Small intestine (tissue), 7 donors: Measurements from ENCODE around the gene SHOC2. TPM values are rescaled to one million over a fixed set of nuclear protein-coding genes. Genes with fewer than 3 reads are reported as not detected.

Source experiments
- DNase-seq, 2 donors: peaks; one replicate each; pipeline versions ENCODE4 v3.0.0 to v3.0.0-alpha.2; 2013
- FAIRE-seq: peaks from 2 replicates; lab custom pipeline; 2012; peaks lifted over from hg19 to GRCh38; lab: Jason Lieb, UNC
- H3K27ac ChIP-seq, 3 donors: one replicate each; pipeline ENCODE4 v1.5.1; 2013; ENCODE audit warnings: low read length in 2 of 3, mild to moderate bottlenecking in 2 of 3, control low read depth in 1 of 3, inconsistent platforms in 1 of 3, low read depth in 1 of 3, moderate library complexity in 1 of 3
- H3K27me3 ChIP-seq, 3 donors: one replicate each; pipeline ENCODE4 v1.6.1; 2013; ENCODE audit warnings: low read length in 3 of 3, inconsistent platforms in 1 of 3; ENCODE audit not compliant: control insufficient read depth in 3 of 3, insufficient read depth in 3 of 3
- H3K36me3 ChIP-seq, 3 donors: one replicate each; pipeline ENCODE4 v1.6.1; 2013; ENCODE audit warnings: low read length in 3 of 3, inconsistent platforms in 1 of 3, low read depth in 1 of 3, mild to moderate bottlenecking in 1 of 3, moderate library complexity in 1 of 3; ENCODE audit not compliant: control insufficient read depth in 3 of 3, insufficient read depth in 2 of 3
- H3K4me1 ChIP-seq, 3 donors: one replicate each; pipeline ENCODE4 v1.6.1; 2013; ENCODE audit warnings: low read length in 2 of 3, inconsistent platforms in 1 of 3, low read depth in 1 of 3, mild to moderate bottlenecking in 1 of 3, moderate library complexity in 1 of 3; ENCODE audit not compliant: control insufficient read depth in 3 of 3, insufficient read depth in 2 of 3
- H3K4me3 ChIP-seq, 3 donors: one replicate each; pipeline ENCODE4 v1.5.1; 2013; ENCODE audit warnings: low read length in 3 of 3, control low read depth in 1 of 3, inconsistent platforms in 1 of 3, low read depth in 1 of 3, mild to moderate bottlenecking in 1 of 3, moderate library complexity in 1 of 3
- H3K9me3 ChIP-seq, 2 donors: one replicate each; pipeline ENCODE4 v1.6.1; 2013; ENCODE audit warnings: low read depth in 1 of 2, low read length in 1 of 2; ENCODE audit not compliant: control insufficient read depth in 2 of 2, insufficient read depth in 1 of 2
- WGBS, 3 donors: extraction: QIAGEN DNeasy Blood & Tissue Kit; methylation state at CpG; one replicate each; pipeline ENCODE4 v1.1.7; 2013; 5-methylcytosine and 5-hydroxymethylcytosine counted together
- polyA plus RNA-seq, 4 donors: library from polyadenylated mRNA; stranded (reverse) in 3 of 4; unstranded in 1 of 4; fragments of 200-250 nt in 3 of 4; fragments of 120-200 nt in 1 of 4; gene quantifications; one replicate each; pipeline versions ENCODE4 v1.2.1 to v1.2.3, GENCODE V29; 2013
- donor health status: healthy with polysubstance abuse.
- donor health status: control.
- donor health status: control.
- donor health status: Bipolar disorder and iron deficiency.
- donor health status: healthy.

Gene SHOC2
- polyA plus RNA-seq, 4 donors = 17.8 to 34.5 (median 25.3) TPM

GRCh38 chr10:111037858-111038257 is 118.5 kb downstream of the SHOC2 start:
- DNase-seq (no peak), FAIRE-seq (no peak)
- Histone ChIP-seq H3K27me3 (no peaks in the 10 kb centered on the region), H3K4me1 (no peaks in the 10 kb centered on the region), H3K4me3 (no peak overlapping the region), H3K36me3 (no peaks in the 10 kb centered on the region), H3K27ac (no peak overlapping the region), H3K9me3 (peaks cover 0 to 22% of the 10 kb centered on the region in 2 donors)

- Histone ChIP-seq H3K27me3 (no peaks in the 10 kb centered on the region), H3K9me3 (peaks cover 0 to 21% of the 10 kb centered on the region in 2 donors), H3K4me3 (no peak overlapping the region), H3K4me1 (no peaks in the 10 kb centered on the region), H3K36me3 (no peaks in the 10 kb centered on the region), H3K27ac (no peak overlapping the region)
- no peak for FAIRE-seq
- WGBS, 3 donors = 87 to 92% (median 90%) methylated on average over 2 of the region's 2 CpGs
- no peak for DNase-seq
Measured at GRCh38 chr10:111039522-111039921, 120.1 kb downstream of the SHOC2 start.

GRCh38 chr10:111057006-111057405 is 137.6 kb downstream of the SHOC2 start:
- Histone ChIP-seq H3K4me3 (no peak overlapping the region), H3K4me1 (no peaks in the 10 kb centered on the region), H3K9me3 (peaks cover 0 to 11% of the 10 kb centered on the region in 2 donors), H3K27me3 (peaks cover 0 to 7% (median 0%) of the 10 kb centered on the region in 3 donors), H3K36me3 (no peaks in the 10 kb centered on the region), H3K27ac (no peak overlapping the region)
- DNase-seq (no peak), FAIRE-seq (no peak)
- WGBS, 3 donors = 33 to 63% (median 42%) methylated on average over 1 of the region's 1 CpG

Other genes with a start within 250 kb of the SHOC2 start
- gene PDCD4, start 47.7 kb upstream of the SHOC2 start, polyA plus RNA-seq = 100 to 1,000 TPM; 111 to 346 (median 216) TPM
- 10 to 100 TPM; 10.7 to 21.1 (median 17.5) TPM for gene BBIP1, start 424 bp upstream of the SHOC2 start, polyA plus RNA-seq
- 10 to 100 TPM in 2 of 4 donors, 1 to 10 TPM in 2; 1.1 to 19.3 (median 6.6) TPM for gene ADRA2A, start 157.4 kb downstream of the SHOC2 start, polyA plus RNA-seq